ENCODE measurements around the gene SMYD3.

Gene SMYD3

GRCh38 chr1:246267896-246268295 is 239.2 kb downstream of the SMYD3 start:
- no peak for DNase-seq

GRCh38 chr1:246267426-246267825 is 239.7 kb downstream of the SMYD3 start:
- no peak for DNase-seq

DNA sequence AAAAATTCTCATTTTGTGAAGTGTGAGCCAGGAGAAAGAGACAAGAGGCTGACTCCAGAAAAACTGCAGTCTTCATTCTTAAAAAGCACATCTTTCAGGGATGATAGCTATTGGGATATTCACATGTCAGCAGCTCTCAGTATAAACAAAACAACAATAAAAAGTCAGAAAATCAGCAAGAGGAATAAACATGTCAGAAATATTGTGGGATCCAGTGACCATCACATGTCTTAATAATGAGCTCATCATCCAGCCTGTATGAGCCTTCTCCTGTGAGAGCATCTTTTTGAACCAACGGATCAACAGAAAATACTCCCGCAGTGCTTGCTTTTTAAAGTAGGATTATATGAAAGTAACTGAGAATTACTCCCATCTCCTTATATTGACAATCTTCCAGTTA is 241.6 kb downstream of the SMYD3 start:
- DNase-seq: no peak

DNA sequence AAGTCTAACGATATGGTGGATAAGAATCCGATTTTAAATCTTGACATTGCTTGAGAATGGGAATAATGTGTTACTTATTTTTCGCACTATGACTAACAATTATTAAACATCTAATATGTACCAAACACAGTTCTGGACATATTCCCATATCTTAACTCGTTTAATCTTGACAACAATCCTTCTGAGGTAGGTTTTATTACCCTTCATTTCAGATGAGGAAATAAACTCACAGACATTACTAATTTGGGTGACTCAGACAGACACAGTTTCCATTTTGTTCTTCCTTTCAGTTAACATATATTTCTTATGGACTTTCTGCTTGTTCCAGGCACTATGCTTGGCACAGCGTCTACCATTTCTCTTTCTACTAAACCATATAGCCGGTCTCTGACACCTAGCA is 244.8 kb downstream of the SMYD3 start:
- no peak for DNase-seq

DNA sequence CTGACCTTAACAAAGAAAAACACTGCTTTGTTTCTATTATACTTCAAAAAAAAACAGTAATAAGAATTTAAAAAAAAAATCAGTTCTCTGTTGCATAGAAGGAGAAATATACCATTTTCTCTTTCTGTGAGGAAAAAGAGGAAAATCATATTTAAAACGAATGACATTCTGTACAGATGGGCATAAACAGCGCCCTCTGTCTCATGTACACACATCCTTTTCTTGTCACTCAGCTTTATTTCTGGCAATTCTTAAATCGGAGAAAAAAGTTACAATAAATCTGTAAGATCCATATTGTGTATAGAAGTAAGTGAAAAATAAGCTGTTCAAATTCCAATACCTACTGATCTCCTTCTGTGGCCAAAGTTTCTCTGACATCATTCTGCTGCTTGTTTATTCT is 245.4 kb downstream of the SMYD3 start:
- no peak for DNase-seq

DNA sequence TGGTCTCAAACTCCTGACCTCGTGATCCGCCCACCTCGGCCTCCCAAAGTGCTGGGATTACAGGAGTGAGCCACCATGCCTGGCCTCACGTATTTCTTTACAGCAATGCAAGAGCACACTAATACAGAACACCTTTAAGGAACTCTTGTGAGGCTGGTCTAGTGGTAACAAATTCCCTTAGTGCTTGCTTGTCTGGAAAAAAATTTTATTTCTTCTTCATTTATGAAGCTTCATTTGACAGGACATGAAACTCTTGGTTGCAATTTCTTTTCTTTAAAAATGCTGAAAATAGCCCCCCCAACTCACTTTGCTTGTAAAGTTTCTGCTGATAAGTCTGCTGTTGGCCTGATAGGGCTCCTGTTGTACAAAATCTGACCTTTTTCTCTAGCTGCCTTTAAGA is 248.8 kb downstream of the SMYD3 start:
- no peak for DNase-seq

- no peak for DNase-seq
Observed at GRCh38 chr1:246255773-246256172, 251.3 kb downstream of the SMYD3 start.

DNA sequence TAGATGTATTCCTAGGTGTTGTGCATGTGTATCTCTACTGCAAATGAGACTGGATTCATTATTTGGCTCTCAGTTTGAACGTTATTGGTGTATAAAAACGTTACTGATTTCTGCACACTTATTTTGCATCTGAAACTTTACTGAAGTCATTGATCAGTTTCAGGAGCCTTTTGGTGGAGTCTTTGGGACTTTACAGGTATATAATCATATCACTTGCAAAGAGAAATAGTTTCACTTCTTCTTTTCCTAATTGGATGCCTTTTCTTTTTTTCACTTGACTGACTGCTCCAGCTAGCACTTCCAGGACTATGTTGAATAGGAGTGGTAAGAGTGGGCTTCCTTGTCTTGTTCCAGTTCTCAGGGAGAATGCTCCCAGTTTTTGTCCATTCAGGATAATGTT is 252.2 kb downstream of the SMYD3 start:
- no peak for DNase-seq

DNA sequence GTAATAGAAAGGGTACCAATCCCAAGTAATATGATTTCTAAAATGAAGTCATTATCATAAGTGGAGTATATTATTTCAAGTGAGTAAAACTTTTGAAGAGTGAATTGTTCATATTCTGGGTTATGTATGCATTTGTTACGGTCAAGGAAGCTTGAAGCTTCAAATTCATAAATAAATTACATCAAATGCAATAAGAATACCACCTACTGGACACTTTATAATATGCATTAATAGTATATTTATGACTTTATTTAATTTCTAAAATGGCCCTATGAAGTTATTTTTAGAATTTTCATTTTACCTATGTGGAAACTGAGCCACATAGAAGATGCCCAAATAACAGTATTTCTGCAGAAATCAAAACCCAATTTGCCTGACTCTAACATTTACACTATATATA is 260.6 kb downstream of the SMYD3 start:
- no peak for DNase-seq

- DNase-seq: no peak
Observed at GRCh38 chr1:246245541-246245940, 261.5 kb downstream of the SMYD3 start.

- DNase-seq: no peak
Observed at GRCh38 chr1:246232126-246232525, 275.0 kb downstream of the SMYD3 start.

- no peak for DNase-seq
Observed at GRCh38 chr1:246226041-246226440, 281.0 kb downstream of the SMYD3 start.

- no peak for DNase-seq
Observed at GRCh38 chr1:246221485-246222255, 285.4 kb downstream of the SMYD3 start.

DNA sequence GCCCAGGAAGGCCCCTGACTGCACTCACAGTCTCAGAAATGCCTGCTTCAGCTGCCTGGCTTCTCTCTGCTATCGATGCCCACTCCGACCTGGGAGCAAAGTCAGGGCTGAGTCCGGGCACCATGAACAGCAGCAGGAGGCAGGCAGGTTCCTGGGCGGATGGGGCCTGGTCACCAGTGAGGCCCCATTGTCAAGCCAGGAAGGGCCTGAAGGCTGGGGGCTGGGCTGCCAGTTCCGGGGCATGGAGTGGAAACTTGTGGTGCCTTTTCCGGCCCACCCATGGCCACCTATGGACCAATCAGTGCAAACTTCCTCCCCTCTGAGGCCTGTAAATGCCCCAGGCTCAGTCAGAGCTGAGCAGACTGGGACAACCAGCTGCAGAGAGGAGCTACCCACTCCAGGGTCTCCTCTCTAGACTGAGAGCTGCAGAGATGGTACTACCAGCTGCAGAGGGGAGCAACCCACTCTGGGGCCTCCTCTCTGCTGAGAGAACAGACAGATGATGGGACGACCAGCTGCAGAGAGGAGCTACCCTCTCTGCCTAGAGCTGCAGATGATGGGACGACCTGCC is 286.5 kb downstream of the SMYD3 start:
- DNase-seq: no peak

GRCh38 chr1:246219508-246220030 is 287.5 kb downstream of the SMYD3 start:
- DNase-seq: no peak

DNA sequence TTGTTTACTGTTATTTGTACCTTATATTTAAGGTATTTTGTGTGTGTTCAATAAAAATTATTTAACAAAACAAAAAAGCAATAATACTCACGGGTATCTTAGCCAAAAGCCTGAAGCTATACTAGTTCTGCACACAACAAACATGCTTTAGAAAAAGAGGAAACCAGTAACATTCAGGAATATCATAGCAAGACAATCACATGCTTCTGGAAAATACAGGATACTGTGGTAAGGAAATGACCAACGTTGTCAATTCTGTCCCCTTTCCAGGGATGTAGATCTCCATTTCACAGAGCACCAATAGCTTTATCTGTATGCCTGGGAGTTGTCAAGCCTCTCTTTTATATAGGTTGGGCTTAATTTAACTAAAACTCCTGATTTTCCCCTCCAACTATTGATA is 288.4 kb downstream of the SMYD3 start:
- no peak for DNase-seq

- no peak for DNase-seq
Observed at GRCh38 chr1:246216906-246217305, 290.2 kb downstream of the SMYD3 start.

DNA sequence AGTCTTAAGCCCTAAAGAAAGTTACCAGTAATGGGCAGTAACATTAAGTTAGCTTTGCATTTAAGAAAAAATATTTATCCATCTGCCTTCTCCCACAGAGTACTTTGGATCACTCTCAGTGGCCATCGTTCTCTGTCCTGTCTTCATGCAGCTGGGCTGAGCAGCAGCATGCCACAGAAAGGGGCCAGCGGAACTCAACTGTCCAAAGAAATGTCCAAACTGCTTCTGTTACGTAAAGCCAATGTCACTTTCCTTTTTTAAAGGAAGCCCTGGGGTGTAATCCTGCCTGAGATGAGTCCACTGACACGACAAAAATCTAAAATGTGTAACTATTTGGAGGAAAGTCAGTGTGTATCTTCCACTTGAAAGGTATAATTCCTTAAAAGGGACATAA is 291.6 kb downstream of the SMYD3 start:
- no peak for DNase-seq

- no peak for DNase-seq
Observed at GRCh38 chr1:246214708-246215509, 292.2 kb downstream of the SMYD3 start.

- DNase-seq: no peak
Observed at GRCh38 chr1:246213947-246214346, 293.1 kb downstream of the SMYD3 start.

- DNase-seq: no peak
Observed at GRCh38 chr1:246213502-246213901, 293.6 kb downstream of the SMYD3 start.

- no peak for DNase-seq
Observed at GRCh38 chr1:246213036-246213435, 294.0 kb downstream of the SMYD3 start.

- no peak for DNase-seq
Observed at GRCh38 chr1:246212013-246212412, 295.1 kb downstream of the SMYD3 start.

DNA sequence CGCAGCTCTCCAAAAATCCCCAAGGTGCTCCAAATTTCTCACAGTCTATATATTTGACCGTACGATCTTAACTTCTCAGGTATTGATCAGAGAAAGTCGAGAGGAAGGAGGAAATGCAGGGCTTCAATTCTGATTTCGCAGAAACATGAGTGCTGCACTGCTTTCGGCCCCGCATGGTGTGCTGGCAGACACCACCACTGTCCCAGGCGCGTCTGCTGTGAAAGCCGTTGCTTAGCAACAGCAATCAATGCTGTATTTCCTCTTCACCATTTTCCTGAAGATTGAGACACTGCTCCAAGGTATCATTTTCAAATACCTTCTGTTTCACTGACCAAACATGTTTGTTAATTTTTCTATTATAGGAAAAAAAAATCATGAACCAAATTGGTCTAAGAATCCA is 296.3 kb downstream of the SMYD3 start:
- no peak for DNase-seq

Measured in activated CD8-positive, alpha-beta memory T cell treated with anti-CD3 and anti-CD28 coated beads for 24 hours (primary cell).